Astrocyte of the hippocampus (primary cell): ENCODE measurements around the gene CCDC13.

ENCODE experiments used
- DNase-seq: peaks from one replicate; pipeline ENCODE4 v3.0.0; 2011; ENCODE audit warnings: low read depth, low spot score

CCDC13 gene

DNA sequence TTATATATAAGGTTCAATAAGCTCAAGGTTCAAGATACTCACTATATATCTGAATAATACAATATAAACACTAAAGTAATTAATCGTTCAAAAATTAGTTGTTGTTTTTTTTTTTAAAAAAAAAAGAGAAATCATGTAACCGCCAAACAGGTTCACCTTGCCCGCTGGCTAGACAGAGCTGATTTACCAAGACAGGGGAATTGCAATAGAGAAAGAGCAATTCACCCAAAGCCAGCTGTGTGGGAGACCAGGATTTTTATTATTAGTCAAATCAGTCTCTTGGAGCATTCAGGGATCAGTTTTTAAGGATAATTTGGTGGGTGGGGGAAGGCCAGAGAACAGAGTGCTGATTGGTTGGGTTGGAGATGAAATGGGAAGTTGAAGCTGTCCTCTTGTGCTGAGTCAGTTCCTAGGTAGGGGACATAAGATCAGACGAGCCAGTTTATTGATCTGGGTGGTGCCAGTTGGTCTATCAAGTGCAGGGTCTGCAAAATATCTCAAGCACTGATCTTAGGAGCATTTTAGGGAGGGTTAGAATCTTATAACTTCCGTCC lies 23.4 kb upstream of the CCDC13 start:
- no peak for DNase-seq

DNA sequence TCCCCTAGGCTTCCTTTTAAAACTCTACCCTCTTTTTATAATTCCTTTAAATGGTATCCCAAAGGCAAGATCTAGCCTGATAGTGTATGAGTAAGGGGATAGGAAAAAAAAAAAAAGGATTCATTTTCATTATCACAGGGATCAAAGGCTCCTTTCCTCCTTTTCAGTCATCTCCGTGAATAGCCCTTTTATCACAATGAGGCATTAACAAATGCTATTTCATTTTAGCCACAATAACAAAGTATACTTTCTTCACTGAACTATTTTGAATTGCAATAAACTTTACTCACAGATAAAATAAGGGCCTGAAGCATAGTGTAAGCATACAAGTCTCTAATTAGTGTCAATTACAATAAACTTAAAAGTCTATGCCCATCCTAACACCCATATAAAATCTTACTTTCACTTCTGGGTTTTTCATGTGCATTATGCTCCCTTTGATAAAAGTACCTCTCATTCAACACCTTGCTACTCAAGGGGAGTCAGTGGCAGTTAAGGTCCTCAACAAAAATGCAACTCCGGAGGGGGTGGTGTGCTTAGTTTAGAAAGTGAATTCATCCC lies 22.6 kb upstream of the CCDC13 start:
- DNase-seq: no peak

DNA sequence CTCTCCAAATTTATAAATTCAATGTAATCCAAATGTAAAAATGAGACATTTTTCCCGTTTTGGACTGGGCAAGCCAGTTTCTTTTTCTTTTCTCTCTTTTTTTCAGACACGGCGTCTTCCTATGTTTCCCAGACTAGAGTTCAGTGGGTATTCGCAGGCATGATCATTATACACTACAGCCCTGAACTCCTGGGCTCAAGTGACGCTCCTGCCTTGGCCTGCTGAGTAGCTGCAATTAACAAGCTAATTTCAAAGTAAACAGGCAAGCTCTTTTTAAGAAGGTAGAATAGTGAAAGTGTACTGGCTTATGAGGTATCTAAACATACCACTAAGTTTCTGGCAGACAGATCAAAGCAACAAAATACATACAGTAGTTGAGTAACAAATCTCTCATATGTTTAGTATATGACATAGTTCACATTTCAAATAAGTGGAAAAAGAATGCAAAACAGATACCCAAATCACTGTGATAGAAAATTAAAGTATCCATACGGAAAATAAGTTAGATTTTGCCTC lies 17.7 kb upstream of the CCDC13 start:
- no peak for DNase-seq

DNA sequence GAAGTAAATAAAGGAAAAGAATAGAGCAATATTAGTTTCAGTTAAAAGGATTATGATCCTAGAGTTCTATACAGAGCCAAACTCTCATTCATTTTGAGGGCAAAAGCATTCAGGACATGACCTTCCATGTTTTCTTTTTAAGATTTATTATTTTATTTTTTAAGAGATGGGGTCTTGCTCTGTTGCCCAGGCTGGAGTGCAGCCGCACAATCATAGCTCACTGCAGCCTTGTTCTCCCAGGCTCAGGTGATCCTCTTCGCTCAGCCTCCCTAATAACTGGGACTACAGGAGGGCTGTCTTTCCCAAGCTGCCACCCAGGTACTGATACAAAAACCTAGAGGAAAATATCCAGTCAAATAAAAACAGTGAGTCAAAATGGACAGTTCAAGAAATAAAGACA lies 13.6 kb upstream of the CCDC13 start:
- DNase-seq: no peak

DNA sequence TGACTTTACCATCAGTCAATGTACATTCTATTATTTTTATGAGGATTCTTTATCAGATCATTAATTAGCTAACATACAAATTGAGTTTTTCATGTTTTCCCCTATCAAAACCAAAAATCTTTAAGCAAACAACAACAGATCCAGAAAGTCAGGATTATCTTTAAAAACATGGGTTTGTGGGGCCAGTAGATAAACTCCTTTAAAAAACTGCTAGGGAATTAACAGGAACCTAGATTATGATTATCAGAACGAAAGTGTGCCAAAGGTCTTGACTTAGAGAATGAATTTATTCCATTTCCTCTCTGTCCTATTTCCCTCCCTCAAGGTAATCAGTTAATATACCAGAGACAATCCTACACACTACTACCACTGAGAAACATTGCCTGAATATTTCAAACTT lies 13.2 kb upstream of the CCDC13 start:
- no peak for DNase-seq

DNA sequence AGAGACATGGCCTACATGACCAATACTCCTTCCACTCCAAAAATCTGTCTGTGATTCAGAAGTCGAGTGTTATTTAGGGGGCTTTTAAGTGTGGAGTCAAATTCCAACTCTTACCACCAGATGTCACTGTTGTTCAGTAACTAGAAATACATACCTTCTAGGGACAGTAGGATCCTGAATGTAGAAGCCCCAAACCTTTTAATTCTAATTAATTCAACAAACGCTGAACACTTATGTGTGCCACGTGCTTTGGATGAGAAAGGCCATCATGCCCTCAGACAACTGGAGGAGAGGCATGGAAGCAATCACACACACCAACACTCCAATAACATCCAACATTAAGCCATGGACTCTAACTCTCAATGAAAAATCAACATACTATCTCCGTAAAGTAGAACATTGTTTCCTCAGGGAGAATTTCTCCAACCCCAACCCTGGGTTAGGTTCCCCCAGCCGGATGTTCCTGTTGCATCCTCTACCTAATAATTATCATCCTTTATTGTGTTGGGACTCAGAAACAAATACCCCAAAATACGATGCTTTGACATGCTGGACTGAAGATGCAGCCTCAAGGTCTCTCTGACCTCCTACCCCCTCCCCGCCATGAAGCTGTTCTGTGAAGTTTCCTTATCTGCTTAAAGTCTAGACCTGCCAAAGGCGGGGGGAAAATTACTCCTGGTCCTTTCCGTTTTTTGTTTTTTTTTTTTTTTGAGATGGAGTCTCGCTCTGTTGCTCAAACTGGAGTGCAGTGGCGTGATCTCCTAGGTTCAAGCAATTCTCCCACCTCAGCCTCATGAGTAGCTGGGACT lies 8.0 kb upstream of the CCDC13 start:
- DNase-seq: peak; percentile 85

DNA sequence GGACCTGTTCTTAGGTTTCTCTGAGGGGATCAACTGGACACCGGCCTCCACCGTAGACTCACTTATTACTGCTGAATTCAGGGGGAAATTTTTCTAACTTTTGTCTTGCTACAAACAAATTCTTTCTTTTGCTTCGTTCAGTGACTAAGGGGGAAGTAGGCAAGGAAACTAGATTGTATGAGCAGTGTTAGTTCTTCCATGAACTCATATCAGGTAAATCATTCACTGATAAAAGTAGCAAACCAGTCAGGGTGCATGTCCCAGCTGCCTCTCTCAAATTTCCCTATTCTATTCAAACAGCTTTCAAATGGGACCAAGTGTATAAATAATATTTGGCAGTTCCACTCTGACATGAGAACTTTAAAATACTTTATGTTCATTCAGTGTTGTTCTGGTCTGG lies 7.3 kb upstream of the CCDC13 start:
- no peak for DNase-seq

DNA sequence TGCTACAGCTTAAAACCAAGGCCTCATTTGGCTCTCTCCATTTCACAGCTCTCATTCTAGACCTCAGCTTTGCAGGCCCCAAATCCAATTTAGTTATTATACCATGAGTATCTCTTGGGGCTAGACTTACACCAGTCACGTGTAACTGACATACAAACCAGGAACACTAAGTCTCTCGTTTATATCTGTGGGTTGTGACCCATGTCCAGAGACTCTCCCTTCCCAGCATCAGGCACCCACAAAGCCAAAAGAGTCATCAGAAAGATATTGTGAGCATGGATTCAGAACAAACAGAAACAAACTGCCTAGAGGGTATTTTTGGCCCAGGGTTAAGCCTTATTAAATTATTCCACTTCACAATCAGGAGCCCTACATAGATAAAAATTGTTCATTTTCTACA lies 5.6 kb upstream of the CCDC13 start:
- DNase-seq: peak; percentile 50

DNA sequence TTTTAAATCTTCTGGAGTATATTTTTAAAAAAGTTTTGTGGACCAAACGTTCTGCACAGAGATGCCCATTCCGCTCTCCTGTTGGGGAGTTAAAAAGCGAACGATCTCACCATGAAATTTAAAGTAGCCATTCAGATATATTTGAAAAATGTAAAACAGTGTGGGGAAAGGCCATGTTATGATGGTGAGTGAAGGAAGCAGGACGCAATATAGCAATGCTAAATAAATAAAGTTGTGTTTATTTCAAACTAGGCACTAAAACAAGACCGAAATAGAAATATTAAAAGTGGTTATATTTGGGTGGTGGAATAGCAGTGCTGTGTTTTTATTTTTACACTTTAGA lies 327 bp upstream of the CCDC13 start:
- DNase-seq: no peak

DNA sequence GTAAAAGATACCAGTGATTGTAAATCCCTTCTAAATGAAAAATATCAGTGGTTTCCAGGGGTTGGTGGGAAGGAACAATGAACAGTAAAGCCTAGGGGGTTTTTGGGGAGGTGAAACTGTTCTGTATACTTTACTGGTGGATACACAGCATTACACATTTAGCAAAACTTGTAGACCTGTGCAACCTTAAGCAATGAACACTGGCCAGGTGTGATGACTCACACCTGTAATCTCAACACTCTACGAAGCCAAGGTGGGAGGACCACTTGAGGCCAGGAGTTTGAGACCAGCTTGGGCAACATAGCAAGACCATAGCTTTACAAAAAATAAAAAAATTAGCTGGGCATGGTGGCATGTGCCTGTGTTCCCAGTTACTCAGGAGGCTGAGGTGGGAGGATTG lies 1.8 kb downstream of the CCDC13 start:
- no peak for DNase-seq

DNA sequence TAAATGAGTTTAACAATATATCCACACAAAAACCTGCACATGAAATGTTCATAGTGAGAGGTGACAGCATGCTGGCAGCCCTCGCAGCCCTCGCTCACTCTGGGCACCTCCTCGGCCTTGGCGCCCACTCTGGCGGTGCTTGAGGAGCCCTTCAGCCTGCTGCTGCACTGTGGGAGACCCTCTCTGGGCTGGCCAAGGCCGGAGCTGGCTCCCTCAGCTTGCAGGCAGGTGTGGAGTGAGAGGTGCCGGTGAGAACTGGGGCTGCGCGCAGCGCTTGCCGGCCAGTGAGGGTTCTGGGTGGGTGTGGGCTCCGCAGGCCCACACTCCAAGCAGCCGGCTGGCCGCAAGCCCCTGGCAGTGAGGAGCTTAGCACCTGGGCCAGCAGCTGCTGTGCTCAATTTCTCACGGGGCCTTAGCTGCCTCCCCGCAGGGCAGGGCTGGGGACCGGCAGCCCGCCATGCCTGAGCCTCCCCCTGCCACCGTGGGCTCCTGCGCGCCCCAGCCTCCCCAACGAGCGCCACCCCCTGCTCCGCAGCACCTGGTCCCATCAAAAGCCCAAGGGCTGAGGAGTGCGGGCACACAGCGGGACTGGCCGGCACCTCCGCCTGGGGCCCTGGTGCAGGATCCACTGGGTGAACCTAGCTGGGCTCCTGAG lies 3.4 kb downstream of the CCDC13 start:
- DNase-seq: no peak

DNA sequence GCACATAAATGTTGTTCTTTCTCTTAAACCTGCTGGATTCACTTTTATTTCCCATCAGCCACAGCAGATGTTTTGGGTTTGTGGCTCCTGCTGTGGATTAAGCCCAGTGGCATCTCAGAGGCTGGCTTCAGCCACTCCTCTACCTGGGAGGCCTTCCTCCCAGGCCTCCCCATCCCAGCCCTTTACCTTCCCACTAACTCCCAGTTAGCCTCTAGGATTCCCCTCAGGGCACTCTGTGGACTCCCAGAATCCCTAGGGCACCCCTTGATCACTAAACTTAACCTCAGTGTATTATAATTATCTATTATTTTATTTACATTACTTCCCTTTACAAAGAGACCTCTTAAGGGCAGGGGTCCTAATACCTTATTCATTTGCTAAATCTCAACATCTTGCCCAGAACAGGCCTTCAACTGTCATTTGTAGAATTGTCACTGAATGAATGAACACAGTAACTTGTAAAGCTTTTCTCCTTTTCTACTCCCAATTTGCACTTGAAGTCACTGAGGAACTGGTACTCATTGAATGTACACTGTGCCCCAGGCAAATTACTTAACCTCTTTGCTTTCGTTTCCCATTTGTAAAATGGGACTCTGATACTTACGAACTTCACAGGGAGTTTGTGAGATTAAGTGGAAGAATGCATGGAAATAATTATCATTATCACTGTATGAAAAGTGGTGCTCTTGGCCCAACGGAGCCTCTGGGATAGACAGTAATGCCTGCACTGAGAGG lies 8.3 kb downstream of the CCDC13 start:
- DNase-seq: no peak

DNA sequence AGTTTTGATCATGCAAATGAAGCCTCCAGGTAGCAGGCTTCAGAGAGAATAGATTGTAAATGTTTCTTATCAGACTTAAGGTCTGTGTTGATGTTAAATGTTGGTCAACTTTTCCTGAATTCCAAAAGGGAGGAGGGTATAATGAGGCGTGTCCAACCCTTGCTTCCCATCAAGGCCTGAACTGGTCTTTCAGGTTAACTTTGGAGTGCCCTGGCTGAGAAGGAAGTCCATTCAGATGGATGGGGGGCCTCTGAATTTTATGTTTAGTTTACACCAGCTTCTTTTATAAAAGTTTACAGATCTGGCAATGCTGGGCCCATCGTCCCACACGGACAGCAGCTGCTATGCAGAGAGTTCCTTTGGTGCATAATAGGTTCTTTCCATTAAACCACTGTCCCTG lies 8.9 kb downstream of the CCDC13 start:
- no peak for DNase-seq

DNA sequence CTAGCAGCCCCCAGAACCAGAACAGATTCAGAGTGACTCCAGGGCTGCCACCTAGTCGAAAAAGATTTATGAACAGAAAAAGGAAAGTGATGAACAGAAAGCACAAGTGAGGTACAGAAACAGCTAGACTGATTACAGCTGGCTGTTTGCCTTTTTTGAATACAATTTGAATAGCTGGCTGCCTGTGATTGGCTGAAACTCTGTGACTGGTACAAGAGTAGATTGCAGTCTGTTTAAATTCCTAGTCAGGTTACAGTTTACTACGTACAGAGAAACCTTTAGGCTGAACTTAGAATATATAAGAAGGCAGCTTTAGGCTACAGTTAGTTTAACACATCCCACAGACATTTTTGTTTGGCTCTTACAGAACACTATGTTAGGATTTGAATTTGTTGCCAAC lies 10.0 kb downstream of the CCDC13 start:
- DNase-seq: peak; percentile 49

DNA sequence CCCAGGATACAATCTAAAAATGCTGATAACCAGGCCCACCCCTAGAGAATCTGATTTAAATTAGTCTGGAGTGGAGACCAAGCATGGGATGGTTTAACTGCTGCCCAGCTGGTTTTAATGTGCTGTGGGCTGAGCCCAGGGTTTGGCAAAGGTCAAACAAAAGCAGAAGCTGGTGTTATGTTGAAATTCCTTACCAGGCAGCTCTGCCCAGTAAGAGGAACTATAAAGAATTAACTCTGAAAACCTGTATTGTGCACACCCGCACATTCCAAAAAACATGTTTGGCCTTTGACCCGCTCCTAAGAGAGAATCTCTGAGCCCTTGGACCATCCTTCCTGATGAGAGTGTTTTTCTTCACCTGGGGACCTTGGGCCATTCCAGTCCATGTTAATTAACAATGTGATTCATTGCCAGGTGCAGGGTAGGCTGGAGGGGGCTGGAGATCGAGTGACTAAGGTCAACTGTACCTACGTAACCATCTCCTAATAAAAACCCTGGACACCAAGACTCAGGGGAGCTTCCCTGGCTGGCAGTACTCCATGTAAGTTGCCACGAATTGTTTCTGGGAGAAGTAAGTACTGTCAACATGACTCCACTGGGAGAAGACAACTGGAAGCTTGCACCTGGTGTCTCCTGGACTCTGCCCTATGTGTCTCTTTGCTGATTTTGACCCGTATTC lies 10.9 kb downstream of the CCDC13 start:
- no peak for DNase-seq

DNA sequence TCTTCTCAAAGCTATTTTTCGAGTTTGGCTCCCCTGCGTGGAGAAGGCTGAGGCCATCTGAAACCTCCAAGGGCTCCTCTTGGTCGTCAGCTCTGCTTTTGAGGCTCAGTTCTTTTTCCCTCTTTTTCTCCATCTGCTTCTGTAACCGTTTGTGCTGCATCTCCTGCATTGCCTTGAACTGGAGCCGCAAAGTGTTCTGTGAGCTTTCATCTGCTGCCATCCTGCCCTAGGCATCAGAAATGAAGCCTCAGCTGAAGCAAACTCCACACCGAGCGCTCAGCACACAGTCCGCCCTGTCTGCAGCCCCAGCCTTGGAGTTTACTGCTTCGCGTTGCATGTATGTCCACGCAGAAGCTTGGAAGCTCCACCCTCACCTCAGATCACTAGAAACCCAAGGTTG lies 14.9 kb downstream of the CCDC13 start:
- no peak for DNase-seq

DNA sequence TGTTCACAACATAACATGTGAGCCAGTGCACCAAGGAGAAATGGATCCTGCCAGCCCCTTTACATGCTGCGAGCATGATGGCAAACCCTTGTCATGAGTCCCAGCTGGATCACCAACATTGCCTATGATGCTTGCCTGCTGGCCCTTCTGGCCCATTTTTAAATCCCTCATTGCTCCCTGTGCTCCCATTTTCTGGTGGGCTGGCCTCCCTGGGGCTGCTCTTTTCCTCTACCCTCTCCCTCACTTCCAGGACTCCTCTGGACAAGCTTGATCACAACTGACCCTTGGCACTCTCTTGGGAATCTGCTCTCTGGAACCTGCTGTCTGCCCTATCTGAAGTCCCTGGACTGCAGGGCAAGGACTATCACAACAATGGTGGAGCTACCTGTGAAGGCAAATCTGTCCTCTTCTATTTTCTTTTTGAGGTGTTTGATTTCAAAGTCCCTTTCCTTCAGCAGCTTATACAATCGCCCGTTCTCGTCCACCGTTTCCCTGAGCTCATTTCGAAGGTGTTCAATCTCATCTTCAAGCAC lies 16.3 kb downstream of the CCDC13 start:
- DNase-seq: no peak

DNA sequence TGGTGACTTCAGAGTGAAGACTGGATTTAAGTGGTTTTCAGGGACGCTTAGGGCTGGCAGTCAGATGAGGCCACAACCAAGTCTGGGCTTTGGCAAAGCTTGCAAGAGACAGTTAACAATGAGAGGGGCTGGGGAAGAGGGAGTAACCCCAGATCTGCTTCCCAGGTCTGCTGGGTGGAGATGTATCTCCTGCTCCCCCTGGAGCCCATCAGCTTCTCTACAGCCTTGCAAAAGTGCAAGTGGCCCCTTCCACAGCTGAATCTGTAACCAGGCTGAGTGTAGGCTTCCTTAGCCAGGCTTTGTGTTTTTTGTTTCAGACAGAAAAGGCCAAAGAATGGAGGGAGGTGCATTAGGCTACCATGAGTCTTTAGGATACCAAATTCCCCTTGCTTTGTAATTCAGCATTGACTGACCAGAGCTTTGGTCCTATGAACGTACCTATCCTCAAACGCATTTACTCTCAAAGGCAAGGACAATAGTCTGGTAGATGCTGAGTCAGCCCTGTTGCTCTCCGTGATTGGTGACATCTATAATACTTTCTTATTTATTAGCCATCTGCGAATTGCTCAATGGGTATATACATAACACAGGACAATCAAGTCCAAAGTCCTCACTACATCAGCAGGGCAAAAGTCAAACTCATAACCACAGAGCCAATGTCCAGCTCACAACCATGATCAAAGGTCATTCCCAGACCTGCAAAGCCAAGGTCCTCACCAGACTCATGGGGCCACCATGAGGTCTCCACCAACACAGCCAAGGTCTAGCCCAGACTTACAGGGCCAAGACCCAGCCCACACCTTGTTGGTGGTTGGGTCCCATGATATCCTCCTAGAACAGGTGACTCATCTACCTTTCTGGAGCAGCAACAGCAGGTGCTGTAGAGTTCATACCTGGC lies 17.1 kb downstream of the CCDC13 start:
- DNase-seq: peak; percentile 42

DNA sequence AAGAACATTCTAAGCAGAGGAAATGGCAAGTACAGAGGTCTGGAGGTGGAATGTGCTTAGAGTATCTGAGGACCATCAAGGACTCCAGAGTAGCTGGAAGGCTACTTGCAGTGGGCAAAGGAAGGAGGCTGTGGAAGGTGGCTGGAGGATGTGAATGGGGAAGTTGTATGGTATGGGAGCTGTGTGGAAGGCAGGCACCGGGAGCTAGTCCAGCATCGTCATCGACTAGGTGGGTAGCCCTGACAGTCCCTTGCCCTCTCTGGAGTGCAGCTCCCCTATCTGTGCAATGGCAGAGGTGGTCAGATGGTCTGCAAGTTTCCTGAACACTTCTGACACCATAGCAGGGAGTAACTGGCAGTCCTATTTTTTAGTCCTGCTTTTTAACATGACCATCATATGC lies 19.3 kb downstream of the CCDC13 start:
- DNase-seq: no peak

DNA sequence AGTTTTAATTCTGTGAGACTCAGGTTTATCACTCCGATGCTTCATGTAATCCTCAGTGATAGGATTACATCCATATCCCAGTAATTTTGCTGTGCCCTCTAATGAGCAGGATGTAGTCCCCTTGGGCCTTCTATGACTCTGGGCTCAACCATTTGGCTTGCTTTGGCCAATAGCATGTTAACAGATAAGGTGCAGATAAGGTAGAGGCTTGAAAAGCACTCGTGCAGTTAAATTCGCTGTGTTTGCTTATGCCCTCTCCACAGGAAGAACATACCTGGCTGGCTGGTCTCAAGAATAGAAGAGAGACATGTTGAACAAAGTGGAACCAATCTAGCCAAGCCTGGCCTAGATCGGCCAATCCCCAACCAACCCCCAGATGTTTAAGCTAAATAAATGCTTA lies 20.1 kb downstream of the CCDC13 start:
- no peak for DNase-seq
